Measurements from ENCODE around the gene HAGH. TPM values are rescaled to one million over a fixed set of nuclear protein-coding genes. Genes with fewer than 3 reads are reported as not detected.

The HAGH gene
- total and polyA plus RNA-seq, 2 experiments from 2014 or later, result 169 to 219 TPM

- TF ChIP-seq CTCF (IDR thresholded peaks at IDR 0.05; ENCODE audit: low read depth, low read length), result no peak
Observed at GRCh38 chr16:1818873-1819525, 7.6 kb downstream of the HAGH start.

GRCh38 chr16:1818204-1818872 is 8.3 kb downstream of the HAGH start:
- H3K36me3 ChIP-seq, result peaks cover 22% of the 10 kb centered on the region
- H3K27me3 ChIP-seq, result no peaks in the 10 kb centered on the region
- no peak overlapping the region for H3K27ac ChIP-seq
- DNase-seq (ENCODE audit: low read depth in 1 of 2, low spot score in 1 of 2), result no peak
- H3K4me1 ChIP-seq (ENCODE audit: low read depth), result no peaks in the 10 kb centered on the region
- no peaks in the 10 kb centered on the region for H3K9me3 ChIP-seq (ENCODE audit: low read depth)
- H3K4me3 ChIP-seq, result no peak overlapping the region
- no peak for TF ChIP-seq CTCF (IDR thresholded peaks at IDR 0.05; ENCODE audit: low read depth, low read length)

More at GRCh38 chr16:1818873-1819525, 7.6 kb downstream of the HAGH start:
- Histone ChIP-seq H3K27ac (no peak overlapping the region), H3K27me3 (no peaks in the 10 kb centered on the region), H3K9me3 (ENCODE audit: low read depth) (no peaks in the 10 kb centered on the region), H3K4me3 (no peak overlapping the region), H3K4me1 (ENCODE audit: low read depth) (no peaks in the 10 kb centered on the region), H3K36me3 (peaks cover 22% of the 10 kb centered on the region)
- DNase-seq (ENCODE audit: low read depth in 1 of 2, low spot score in 1 of 2), result no peak

GRCh38 chr16:1817716-1818115 is 8.9 kb downstream of the HAGH start:
- Histone ChIP-seq H3K4me1 (ENCODE audit: low read depth) (no peaks in the 10 kb centered on the region), H3K36me3 (peaks cover 22% of the 10 kb centered on the region), H3K4me3 (no peak overlapping the region), H3K27me3 (no peaks in the 10 kb centered on the region), H3K9me3 (ENCODE audit: low read depth) (no peaks in the 10 kb centered on the region), H3K27ac (no peak overlapping the region)
- no peak for TF ChIP-seq CTCF (IDR thresholded peaks at IDR 0.05; ENCODE audit: low read depth, low read length)
- DNase-seq (ENCODE audit: low read depth in 1 of 2, low spot score in 1 of 2), result no peak

GRCh38 chr16:1817276-1817589 is 9.4 kb downstream of the HAGH start:
- TF ChIP-seq CTCF (IDR thresholded peaks at IDR 0.05; ENCODE audit: low read depth, low read length), result no peak
- Histone ChIP-seq H3K36me3 (peaks cover 20% of the 10 kb centered on the region), H3K27me3 (no peaks in the 10 kb centered on the region), H3K9me3 (ENCODE audit: low read depth) (no peaks in the 10 kb centered on the region), H3K27ac (no peak overlapping the region), H3K4me1 (ENCODE audit: low read depth) (no peaks in the 10 kb centered on the region), H3K4me3 (no peak overlapping the region)
- no peak for DNase-seq (ENCODE audit: low read depth in 1 of 2, low spot score in 1 of 2)

DNA sequence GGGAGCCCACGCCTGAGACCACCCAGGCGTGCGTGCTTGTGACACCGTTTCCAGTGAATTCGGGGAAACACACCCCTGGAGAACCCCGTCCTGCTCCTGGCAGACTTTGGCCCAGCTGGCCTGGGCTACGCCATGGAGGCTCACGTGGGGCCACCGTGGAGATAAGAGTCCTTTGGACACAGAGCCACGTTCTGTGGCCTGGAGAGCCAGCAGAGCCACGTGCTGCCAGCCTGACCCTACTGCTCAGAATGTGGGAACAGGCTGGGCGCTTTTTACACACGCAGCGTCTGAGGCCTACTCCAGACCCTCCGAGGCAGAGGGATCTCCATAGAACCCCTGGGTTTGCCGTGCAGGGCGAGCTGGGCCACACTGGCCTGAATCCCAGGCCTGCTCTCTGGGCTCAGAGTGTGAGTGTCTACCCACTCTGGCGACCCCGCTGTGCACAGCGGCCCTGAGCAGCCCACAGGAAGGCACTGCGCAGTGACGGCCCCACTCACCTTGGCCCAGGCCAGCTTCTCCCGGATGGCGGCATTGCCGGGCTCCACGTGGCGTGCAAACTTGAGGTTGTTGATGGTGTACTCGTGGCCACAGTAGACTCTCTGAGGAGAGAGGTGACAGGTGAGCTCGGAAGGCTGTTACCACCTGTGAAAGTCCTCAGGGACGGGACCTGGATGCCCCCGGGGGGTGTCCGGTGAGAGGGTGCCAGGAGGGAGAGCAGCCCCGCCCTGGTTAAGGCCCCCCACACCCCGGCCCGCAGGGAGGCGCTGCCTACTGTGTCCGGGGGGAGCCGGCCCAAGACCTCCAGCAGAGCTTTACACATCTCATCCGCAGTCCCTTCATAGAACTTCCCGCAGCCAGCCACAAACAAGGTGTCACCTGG is 10.0 kb downstream of the HAGH start:
- Histone ChIP-seq H3K36me3 (peaks cover 20% of the 10 kb centered on the region), H3K4me3 (no peak overlapping the region), H3K4me1 (ENCODE audit: low read depth) (no peaks in the 10 kb centered on the region), H3K9me3 (ENCODE audit: low read depth) (no peaks in the 10 kb centered on the region), H3K27ac (no peak overlapping the region), H3K27me3 (no peaks in the 10 kb centered on the region)
- no peak for DNase-seq (ENCODE audit: low read depth in 1 of 2, low spot score in 1 of 2)
- TF ChIP-seq CTCF (IDR thresholded peaks at IDR 0.05; ENCODE audit: low read depth, low read length), result no peak
